SK-N-SH (cell line): ENCODE measurements around the gene TMEM184C.

ENCODE experiments used
- CTCF ChIP-seq: fragments of 200-600 bp; sonication (generic); IDR thresholded peaks from 2 replicates; pipeline ENCODE4 v1.6.1; 2017; ENCODE audit warnings: antibody characterized with exemption, mild to moderate bottlenecking, moderate library complexity
- TAF1 ChIP-seq: IDR thresholded peaks from 2 replicates; pipeline ENCODE4 v1.6.1; 2012; ENCODE audit warnings: low read depth, mild to moderate bottlenecking, low read length, moderate library complexity, borderline replicate concordance

GRCh38 chr4:147674073-147674472 is 56.9 kb downstream of the TMEM184C start:
- TF ChIP-seq CTCF (no peak), TAF1 (no peak)
